Measurements from ENCODE around the gene ITPKC.
A peak's percentile ranks its signal among the peaks of the same experiment; 100 is the strongest.

Gene ITPKC

DNA sequence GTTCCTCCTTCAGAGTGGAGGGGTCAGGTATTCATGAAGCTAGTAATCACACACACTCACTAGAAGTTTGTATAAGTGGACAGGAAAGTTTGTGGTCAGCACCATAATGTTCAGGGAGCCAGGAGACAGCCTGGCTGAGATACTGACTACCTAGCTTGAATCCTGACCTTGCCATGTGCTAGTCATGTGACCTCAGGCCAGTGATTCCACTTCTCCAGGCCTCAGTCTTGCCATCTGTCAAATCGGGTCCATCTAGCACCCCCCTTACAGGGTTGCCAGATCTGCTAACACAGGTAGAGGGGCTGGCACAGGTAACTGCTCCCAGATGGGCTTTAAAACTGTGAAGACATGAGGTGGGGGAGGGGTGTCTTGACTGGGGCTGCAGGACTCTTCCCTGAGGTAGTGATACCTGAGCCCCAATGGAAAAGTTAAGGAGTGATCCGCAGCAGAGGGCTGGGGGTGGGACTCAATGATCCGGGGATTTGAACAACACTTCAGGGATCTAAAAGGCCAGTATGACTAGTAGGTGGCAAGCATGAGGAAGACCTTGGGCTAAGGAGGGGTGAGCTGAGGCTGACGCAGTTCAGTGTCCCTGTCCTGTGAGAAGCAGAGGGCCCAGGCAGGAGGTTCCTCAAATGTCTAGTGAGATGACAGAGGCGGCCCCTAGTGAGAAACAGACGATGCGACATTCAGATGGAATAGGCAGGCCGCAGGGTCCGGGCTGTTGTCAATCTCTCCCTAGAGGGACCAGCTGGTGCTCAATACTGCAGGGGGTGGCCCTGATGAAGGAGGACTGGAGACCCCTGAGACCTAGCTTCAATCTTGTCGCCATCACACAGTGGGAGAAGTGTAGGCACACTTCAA, 24.8 kb downstream of the ITPKC start:
- ATAC-seq (ENCODE audit: insufficient read depth, low read depth) (0 out of 3 replicates have a peak, but pooled peaks have one; percentile 4), DNase-seq (no peak)
- Histone ChIP-seq H3K4me3 (ENCODE audit: low read depth in 1 of 2, low read length in 2 of 2) (no peak overlapping the region), H2AFZ (ENCODE audit: low read depth, low read length) (no peak overlapping the region), H3K4me2 (ENCODE audit: insufficient read depth, low read length) (no peak overlapping the region), H3K27ac (ENCODE audit: low read length) (no peak overlapping the region), H3K9me3 (ENCODE audit: insufficient read depth, low read length, severe bottlenecking) (no peaks in the 10 kb centered on the region), H3K36me3 (ENCODE audit: insufficient read depth, low read length) (peaks cover 34% of the 10 kb centered on the region), H3K79me2 (ENCODE audit: insufficient read depth, low read length) (no peaks in the 10 kb centered on the region), H3K9ac (ENCODE audit: low read depth, low read length) (no peak overlapping the region), H3K27me3 (ENCODE audit: insufficient read depth, low read length, poor library complexity) (no peaks in the 10 kb centered on the region), H3K4me1 (ENCODE audit: insufficient read depth, low read length) (no peaks in the 10 kb centered on the region), H4K20me1 (ENCODE audit: insufficient read depth, low read length) (no peaks in the 10 kb centered on the region)
- no peak for TF ChIP-seq EZH2 (IDR thresholded peaks at IDR 0.05; ENCODE audit: borderline replicate concordance, low read depth, low read length, severe bottlenecking)
- TF ChIP-seq, protein P1, sequence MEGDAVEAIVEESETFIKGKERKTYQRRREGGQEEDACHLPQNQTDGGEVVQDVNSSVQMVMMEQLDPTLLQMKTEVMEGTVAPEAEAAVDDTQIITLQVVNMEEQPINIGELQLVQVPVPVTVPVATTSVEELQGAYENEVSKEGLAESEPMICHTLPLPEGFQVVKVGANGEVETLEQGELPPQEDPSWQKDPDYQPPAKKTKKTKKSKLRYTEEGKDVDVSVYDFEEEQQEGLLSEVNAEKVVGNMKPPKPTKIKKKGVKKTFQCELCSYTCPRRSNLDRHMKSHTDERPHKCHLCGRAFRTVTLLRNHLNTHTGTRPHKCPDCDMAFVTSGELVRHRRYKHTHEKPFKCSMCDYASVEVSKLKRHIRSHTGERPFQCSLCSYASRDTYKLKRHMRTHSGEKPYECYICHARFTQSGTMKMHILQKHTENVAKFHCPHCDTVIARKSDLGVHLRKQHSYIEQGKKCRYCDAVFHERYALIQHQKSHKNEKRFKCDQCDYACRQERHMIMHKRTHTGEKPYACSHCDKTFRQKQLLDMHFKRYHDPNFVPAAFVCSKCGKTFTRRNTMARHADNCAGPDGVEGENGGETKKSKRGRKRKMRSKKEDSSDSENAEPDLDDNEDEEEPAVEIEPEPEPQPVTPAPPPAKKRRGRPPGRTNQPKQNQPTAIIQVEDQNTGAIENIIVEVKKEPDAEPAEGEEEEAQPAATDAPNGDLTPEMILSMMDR (IDR thresholded peaks at IDR 0.05; ENCODE audit: borderline replicate concordance, extremely low read depth, low read length, poor library complexity, severe bottlenecking) = peak; percentile 4

DNA sequence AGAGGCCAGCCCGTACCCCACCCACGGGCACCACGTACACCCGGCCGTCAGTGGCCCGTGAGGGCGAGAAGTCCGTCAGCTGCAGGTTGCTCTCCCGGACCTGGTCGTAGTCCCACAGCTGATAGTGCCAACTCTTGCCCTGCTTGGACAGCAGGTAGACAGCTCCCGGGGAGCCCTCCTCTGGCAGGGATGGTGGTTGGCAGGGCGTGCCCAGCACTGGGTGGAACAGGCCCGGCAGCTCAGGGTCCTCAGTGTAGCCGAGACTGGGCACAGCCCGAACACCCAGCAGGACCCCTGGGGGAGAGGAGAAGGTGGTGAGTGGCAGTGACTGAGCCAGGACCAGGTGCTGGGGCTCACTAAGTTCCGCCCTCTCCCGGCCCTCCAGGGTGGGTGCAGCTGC, 25.6 kb downstream of the ITPKC start:
- H2AFZ ChIP-seq (ENCODE audit: low read depth, low read length) = no peak overlapping the region
- TF ChIP-seq EZH2 (IDR thresholded peaks at IDR 0.05; ENCODE audit: borderline replicate concordance, low read depth, low read length, severe bottlenecking) = no peak
- no peaks in the 10 kb centered on the region for H3K4me1 ChIP-seq (ENCODE audit: insufficient read depth, low read length)
- H4K20me1 ChIP-seq (ENCODE audit: insufficient read depth, low read length) = no peaks in the 10 kb centered on the region
- H3K27ac ChIP-seq (ENCODE audit: low read length) = no peak overlapping the region
- ATAC-seq (ENCODE audit: insufficient read depth, low read depth) (peak; percentile 27; the same call in 1 of the 3 replicates), DNase-seq (no peak)
- H3K36me3 ChIP-seq (ENCODE audit: insufficient read depth, low read length) = peaks cover 27% of the 10 kb centered on the region
- no peak overlapping the region for H3K4me2 ChIP-seq (ENCODE audit: insufficient read depth, low read length)
- H3K27me3 ChIP-seq (ENCODE audit: insufficient read depth, low read length, poor library complexity) = no peaks in the 10 kb centered on the region
- H3K79me2 ChIP-seq (ENCODE audit: insufficient read depth, low read length) = peaks cover under 1% of the 10 kb centered on the region; the same call in 1 of the 2 replicates
- no peak overlapping the region for H3K4me3 ChIP-seq (ENCODE audit: low read depth in 1 of 2, low read length in 2 of 2)
- H3K9me3 ChIP-seq (ENCODE audit: insufficient read depth, low read length, severe bottlenecking) = no peaks in the 10 kb centered on the region
- no peak overlapping the region for H3K9ac ChIP-seq (ENCODE audit: low read depth, low read length)

DNA sequence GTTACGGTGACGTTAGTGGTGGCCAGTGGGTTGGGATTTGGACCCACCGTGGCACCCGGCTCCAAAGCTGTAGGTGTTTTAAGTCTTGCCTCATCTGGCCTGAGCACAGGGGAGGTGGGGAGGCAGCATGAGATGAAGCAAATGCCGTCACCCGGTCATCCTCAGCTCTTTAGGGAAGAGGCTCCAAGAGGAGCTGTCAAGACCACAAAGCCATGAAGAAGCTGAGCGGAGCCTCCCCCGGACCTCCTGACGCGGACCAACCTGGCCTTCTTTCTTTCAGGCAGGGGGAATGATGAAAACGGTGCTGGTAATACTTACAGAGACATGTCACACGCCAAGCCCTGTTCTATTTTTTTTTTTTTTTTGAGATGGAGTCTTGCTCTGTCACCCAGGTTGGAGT, 26.0 kb downstream of the ITPKC start:
- Histone ChIP-seq H3K9ac (ENCODE audit: low read depth, low read length) (no peak overlapping the region), H3K36me3 (ENCODE audit: insufficient read depth, low read length) (peaks cover 24% of the 10 kb centered on the region)

DNA sequence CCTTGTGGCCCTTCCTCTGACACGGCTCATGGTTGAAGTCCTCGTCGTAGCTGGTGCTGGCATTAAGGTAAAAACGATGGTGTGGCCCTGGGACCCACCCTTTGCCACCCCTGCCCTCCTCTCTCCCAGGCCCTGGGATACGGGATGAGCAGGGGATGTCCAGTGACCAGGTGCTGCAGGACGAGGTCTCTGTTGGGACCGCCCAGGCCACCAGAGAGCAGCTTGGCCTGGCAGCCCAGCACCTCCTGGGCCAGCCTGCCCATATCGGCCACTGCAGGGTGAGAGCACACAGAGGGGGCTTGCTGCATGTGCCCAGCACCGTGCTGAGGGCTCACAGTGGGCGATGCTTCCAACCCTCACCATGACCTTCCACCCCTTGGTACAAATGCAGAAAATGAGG, 27.0 kb downstream of the ITPKC start:
- H3K27ac ChIP-seq (ENCODE audit: low read length) = no peak overlapping the region
- peaks cover 14% of the 10 kb centered on the region for H3K79me2 ChIP-seq (ENCODE audit: insufficient read depth, low read length)
- TF ChIP-seq EZH2 (IDR thresholded peaks at IDR 0.05; ENCODE audit: borderline replicate concordance, low read depth, low read length, severe bottlenecking) = no peak
- TF ChIP-seq, protein P1 (IDR thresholded peaks at IDR 0.05; ENCODE audit: borderline replicate concordance, extremely low read depth, low read length, poor library complexity, severe bottlenecking) = no peak
- no peak overlapping the region for H3K4me3 ChIP-seq (ENCODE audit: low read depth in 1 of 2, low read length in 2 of 2)
- peaks cover 24% of the 10 kb centered on the region for H3K36me3 ChIP-seq (ENCODE audit: insufficient read depth, low read length)
- H3K4me1 ChIP-seq (ENCODE audit: insufficient read depth, low read length) = peaks cover 14% of the 10 kb centered on the region
- DNase-seq (no peak), ATAC-seq (ENCODE audit: insufficient read depth, low read depth) (no peak)
- H3K27me3 ChIP-seq (ENCODE audit: insufficient read depth, low read length, poor library complexity) = no peaks in the 10 kb centered on the region
- no peak overlapping the region for H3K4me2 ChIP-seq (ENCODE audit: insufficient read depth, low read length)
- no peak overlapping the region for H2AFZ ChIP-seq (ENCODE audit: low read depth, low read length)
- H4K20me1 ChIP-seq (ENCODE audit: insufficient read depth, low read length) = no peaks in the 10 kb centered on the region
- no peak overlapping the region for H3K9ac ChIP-seq (ENCODE audit: low read depth, low read length)
- no peaks in the 10 kb centered on the region for H3K9me3 ChIP-seq (ENCODE audit: insufficient read depth, low read length, severe bottlenecking)

More for the DNA sequence above, 26.0 kb downstream of the ITPKC start:
- Histone ChIP-seq H4K20me1 (ENCODE audit: insufficient read depth, low read length) (no peaks in the 10 kb centered on the region), H3K27ac (ENCODE audit: low read length) (no peak overlapping the region), H3K4me3 (ENCODE audit: low read depth in 1 of 2, low read length in 2 of 2) (no peak overlapping the region), H3K79me2 (ENCODE audit: insufficient read depth, low read length) (peaks cover 4% of the 10 kb centered on the region), H2AFZ (ENCODE audit: low read depth, low read length) (no peak overlapping the region), H3K9me3 (ENCODE audit: insufficient read depth, low read length, severe bottlenecking) (no peaks in the 10 kb centered on the region), H3K27me3 (ENCODE audit: insufficient read depth, low read length, poor library complexity) (no peaks in the 10 kb centered on the region), H3K4me1 (ENCODE audit: insufficient read depth, low read length) (peaks cover 3% of the 10 kb centered on the region; the same call in 1 of the 2 replicates), H3K4me2 (ENCODE audit: insufficient read depth, low read length) (no peak overlapping the region)
- TF ChIP-seq, protein P1 (IDR thresholded peaks at IDR 0.05; ENCODE audit: borderline replicate concordance, extremely low read depth, low read length, poor library complexity, severe bottlenecking) = no peak
- no peak for TF ChIP-seq EZH2 (IDR thresholded peaks at IDR 0.05; ENCODE audit: borderline replicate concordance, low read depth, low read length, severe bottlenecking)
- ATAC-seq (ENCODE audit: insufficient read depth, low read depth) = no peak
- DNase-seq = no peak
